Measurements from ENCODE around the gene TAF4.
A peak's percentile ranks its signal among the peaks of the same experiment; 100 is the strongest.
"Not testable (repeated sequence)": the region's sequence is repeated elsewhere in the genome, so short reads cannot be mapped to it uniquely, and the experiment has no call there.

TAF4 gene

DNA sequence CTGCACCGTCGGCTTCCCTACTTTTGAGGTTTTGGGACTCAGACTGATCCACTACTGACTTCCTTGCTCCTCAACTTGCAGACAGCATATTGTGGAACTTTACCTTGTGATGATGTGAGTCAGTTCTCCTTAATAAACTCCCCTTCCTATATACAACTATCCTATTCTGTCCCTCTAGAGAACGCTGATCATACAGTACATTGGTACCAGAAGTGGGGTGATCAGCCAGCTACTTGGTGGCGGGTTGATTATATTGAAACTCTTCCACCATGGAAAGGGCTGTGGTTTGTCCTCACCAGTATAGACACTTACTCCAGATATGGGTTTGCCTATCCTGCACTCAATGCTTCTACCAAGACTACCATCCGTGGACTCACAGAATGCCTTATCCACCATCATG is 7.6 kb upstream of the TAF4 start:
- DNase-seq (ENCODE audit: low spot score), result no peak

DNA sequence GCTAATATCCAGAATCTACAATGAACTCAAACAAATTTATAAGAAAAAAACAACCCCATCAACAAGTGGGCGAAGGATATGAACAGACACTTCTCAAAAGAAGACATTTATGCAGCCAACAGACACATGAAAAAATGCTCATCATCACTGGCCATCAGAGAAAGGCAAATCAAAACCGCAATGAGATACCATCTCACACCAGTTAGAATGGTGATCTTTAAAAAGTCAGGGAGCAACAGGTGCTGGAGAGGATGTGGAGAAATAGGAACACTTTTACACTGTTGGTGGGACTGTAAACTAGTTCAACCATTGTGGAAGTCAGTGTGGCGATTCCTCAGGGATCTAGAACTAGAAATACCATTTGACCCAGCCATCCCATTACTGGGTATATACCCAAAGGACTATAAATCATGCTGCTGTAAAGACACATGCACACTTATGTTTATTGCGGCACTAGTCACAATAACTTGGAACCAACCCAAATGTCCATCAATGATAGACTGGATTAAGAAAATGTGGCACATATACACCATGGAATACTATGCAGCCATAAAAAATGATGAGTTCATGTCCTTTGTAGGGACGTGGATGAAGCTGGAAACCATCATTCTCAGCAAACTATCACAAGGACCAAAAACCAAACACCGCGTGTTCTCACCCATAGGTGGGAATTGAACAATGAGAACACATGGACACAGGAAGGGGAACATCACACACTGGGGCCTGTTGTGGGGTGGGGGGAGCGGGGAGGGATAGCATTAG is 6.2 kb upstream of the TAF4 start:
- DNase-seq (ENCODE audit: low spot score), result not testable (repeated sequence)

DNA sequence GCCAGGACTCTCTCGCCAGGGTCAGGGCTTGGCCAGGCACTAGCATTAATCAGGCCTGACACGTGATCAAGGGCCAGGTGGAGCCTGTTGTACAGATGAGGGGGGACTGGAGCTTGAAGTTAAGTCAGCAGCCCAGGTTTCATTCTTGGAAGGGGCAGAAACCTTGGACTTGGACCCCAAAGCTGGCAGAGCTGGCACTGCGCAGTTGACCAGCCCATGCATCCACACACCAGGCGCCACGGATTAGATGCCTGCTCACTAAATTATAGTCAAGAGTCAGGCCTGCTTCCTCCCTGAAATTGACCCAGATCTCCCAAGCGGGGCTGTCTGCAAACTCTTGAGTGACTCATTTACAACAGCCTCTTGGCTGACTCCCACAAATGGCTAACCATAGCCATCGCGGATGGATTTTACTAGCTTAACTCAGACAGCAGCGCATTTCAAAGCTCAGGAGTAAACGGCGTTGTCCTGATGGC is 4.1 kb upstream of the TAF4 start:
- DNase-seq (ENCODE audit: low spot score), result no peak

DNA sequence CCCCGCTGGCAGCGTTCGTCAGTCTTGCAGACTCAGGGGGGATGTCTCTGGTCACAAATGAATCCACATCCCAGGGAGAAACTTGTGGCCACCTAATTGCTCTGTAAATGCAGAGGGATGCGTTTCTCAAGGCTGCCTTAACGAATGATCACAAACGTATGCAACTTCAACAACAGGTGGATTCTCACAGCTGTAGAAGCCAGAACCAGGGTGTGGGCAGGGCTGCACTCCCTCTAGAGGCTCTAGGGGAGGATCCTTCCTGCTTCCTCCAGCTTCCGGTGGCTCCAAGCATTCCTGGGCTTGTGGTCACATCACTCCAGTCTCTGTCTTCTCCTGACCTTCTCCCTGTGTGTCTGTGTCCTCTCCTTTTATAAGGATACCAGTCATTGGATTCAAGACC is 3.3 kb upstream of the TAF4 start:
- DNase-seq (ENCODE audit: low spot score), result no peak

DNA sequence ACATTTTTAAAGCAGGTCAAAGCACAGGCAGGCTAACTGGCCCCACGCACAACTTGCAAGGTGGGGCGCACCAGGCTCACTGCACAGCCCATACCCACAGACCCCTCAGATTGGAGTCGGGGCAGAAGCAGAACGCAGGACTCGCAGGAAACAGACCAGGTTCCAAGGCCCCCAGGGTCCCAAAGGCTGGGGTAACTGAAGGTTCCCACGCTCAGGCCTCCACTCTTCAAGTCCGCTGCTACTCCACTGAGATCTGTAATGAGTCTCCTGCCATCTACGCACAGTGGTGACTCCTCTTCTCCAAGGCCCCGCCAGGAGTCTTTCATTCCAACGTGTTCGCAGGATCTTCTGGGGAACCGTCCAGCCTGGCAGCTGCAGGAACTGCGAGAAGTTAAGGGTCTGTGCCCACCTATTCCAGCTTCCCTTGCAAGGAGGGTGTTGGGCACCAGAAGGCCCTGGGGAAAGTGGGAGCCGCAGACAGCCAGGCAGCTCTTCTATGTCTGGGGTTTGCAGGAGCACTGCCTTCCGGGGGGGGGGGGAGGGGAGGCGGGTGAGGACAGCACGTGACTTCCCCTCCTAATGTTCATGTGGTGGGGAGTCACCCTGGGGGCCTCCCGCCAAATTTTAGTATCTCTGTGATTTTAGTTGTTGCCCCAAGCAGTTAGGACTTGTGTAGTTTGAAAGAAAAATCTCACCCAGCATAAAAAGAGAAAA is 2.0 kb upstream of the TAF4 start:
- no peak for DNase-seq (ENCODE audit: low spot score)

DNA sequence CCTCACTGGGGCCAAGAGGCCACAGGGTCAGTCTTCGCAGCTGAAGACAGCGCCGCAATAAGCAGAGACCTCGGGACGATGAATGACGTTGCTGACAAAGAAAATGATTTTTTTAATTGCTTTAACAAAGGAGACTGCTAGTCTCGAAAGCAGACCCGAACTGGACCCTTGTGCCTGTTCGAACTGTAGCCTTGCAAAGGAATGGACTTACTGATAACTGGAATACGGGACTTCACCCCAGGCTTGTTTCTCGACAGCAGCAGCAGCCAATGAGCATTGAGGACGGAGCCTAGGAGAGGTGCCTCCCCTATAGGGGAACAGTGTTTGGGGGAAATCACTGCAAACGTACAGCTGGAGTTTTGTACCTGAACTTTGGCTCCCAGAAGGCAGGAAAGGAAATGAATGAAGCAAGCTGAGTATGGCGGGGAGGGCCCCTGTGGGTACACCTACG is 1.3 kb upstream of the TAF4 start:
- peak; percentile 30 for DNase-seq (ENCODE audit: low spot score)

DNA sequence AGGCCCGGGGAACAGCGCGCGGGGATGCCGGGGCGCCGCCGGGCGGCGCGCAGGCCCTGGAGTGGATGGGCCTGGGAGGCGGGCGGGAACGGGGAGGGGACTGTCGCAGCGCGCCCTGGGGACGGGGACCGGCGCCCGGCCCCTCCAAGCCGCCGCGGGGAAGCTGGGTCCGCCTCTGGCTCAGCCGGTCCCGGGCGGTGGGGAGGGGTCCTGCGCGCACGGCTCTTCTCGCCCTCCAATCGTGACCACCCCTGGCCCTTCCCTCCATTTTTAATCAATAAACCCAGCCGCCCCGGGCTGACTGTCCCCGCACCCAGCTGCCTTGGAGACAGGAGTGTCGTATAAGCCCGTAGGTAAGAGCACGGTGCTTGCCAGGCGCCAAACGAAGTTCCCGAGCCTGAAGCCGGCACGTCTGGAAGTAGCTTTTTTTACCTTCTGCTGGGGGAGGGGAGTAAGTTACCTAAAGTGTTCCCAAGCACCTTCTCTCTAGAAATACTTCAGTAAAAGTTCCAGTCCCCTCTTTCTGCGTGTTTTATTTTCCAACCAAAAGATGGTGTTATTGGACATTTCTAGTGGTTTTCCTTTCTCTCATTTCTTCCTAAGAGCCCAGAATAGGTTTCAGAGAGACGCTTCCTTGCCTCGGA is 780 bp upstream of the TAF4 start:
- peak; percentile 39 for DNase-seq (ENCODE audit: low spot score)

DNA sequence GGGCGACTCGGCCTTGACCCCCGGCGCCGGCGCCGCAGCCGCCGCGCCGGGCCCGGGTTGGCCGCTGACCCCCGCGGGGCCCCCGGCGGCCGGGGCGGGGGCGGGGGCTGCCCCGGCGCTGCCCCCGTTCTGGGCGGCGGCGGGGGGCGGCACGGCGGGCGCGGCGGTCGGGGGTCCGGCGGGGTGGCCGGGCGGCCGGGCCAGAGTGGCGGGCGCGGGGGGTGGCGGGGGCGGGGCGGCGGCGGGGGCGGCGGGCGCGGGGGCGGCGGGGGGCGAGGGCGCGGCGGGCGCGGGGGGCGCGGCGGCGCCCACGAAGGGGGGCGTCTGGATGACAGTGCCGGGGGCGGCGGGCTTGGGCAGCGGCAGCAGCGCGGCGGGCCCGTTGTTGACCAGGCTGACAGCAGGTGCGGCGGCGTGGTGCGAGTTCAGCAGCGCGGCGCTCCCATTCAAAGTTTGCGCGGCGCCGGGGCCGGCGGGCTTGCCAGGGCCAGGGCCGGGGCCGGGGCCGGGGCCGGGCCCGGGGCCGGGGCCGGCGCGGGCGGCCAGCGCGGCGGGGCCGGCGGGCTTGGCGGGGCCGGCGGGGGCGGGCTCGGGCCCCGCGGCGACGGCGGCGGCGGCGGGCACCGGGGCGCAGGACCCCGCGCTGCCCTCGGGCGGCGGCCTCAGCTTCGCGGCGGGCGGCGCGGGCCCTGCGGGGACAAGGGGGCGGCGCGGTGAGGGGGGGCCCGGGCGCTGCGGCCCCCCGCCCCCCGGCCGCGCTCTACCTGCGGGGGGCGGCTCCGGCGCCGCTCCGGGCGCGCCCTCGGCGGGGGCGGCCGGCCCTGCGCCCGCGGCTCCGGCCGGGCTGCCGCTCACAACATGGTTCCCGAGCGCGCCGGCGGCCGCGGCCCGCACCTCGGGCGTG is 659 bp downstream of the TAF4 start:
- no peak for DNase-seq (ENCODE audit: low spot score)

DNA sequence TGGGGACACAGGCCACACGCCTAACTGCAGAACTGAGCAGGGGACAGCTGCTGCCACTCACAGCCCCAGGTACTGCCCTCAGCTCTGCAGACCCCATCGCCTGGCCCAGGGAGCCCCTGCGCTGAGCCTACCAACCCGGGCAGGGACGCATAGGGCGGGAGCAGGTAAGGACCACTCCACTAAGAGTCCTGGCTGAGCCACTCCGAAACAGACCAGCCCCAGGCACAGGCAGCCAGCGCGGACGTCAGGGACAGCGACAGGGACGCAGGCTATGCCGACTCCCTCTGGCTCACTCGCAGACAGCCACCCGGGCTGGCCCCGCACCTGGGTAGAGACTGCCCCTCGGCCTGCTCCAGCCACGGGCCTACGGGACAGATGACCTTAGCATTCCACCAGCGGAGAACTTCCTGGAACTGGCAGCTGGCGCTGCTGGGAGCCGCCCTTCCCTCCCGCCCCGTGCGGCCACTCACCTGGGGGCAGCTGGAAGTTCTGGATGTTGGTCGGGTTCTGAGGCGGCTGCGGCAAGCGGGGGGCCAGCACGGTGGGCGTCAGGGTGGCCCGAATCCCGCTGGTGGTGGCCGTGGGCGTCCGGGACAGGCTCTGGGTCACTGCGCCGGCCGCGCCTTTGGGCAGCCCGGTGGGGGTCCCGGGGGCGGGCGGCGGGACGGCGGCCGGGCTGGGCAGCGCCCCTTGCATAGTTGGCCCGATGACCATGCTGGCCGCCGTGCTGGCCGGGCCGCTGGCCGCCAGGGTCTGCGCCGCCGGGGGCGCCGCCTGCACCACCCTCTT is 1.5 kb downstream of the TAF4 start:
- no peak for DNase-seq (ENCODE audit: low spot score)

DNA sequence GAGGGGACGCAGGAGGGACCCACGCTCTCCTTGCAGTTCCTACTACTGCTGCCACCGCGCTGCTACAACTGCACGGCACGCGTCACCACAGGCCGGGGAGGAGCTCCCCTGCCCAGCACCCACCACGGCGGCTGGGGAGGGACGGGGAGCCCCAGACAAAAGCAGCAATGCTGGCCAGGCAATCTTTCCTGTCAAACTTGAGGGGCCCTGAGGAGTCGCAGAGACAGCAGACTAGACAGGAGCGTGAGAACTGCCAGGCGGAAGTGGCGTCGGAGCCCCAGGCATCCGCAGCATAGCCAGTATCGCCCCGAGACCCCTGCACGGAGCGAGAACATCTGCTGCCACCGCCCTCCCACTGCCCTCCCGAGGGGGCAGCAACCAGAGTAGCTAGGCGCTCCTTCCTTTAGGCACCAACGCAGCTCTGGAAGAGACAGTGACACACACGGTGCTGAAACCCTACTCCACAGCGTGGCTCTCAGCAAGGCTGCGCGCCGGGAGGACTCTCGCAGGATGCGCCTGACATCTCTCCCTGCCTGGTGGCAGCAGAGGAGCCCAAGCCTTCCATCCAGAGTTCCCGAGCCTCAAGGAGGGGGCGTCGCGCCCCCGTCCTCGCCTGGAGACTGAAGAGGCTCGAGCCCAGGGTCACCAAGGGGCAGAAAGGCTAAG is 2.2 kb downstream of the TAF4 start:
- DNase-seq (ENCODE audit: low spot score), result no peak

DNA sequence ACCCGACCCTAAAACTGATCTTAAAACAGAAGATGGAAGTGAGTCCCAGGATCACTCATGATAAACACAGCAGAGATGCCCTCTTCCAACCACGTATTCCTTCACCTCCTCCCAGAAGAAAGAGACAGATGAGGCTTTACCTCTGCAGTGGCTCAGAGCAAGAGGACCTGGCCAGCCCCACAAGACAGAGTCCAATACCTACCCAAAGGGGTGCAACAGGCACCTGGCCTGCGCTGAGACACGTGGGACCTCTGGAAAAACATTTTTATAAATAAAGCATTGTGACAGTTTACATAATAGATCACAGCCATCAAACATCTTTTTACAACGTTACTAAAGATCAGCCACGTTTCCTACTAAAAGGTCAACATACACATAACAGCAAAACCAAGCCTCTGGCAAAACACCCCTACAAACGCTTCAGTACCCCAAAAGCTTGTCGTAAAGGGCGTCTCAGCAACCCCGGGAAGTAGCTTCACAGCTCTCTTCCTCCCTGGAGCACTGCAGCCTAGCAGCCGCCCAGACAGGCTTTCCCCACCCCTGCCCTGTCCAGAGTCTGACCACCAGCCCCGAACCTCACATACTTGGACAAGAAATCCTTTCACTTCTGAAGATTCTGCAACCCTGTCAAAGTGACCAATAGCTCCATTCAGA is 2.9 kb downstream of the TAF4 start:
- DNase-seq (ENCODE audit: low spot score), result no peak

DNA sequence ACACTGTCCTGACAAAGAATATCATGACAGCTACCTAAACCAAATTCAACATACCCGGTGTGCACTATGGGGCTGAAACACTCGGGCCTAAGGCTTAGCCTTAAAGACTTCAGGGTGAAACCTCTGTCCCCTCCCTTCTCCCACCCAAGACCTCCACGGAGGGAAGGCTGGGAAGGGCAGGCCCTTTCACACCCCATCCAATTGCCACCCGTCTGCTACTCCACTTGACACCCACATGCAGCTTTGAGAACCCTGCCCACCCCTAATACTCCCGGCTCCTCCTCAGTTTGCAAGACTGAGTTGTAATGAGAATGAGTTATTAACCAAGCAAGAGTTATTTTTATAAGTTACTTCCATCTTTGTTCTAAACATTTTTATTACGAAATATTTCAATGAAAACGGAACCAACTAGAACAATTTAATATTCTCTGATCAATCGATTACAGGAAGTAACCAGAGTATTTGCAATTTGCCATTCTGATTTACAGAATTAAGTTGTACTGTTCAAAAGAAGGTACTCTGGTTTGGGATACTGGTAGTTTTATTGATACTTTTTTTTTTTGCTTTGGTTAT is 3.7 kb downstream of the TAF4 start:
- DNase-seq (ENCODE audit: low spot score), result no peak

DNA sequence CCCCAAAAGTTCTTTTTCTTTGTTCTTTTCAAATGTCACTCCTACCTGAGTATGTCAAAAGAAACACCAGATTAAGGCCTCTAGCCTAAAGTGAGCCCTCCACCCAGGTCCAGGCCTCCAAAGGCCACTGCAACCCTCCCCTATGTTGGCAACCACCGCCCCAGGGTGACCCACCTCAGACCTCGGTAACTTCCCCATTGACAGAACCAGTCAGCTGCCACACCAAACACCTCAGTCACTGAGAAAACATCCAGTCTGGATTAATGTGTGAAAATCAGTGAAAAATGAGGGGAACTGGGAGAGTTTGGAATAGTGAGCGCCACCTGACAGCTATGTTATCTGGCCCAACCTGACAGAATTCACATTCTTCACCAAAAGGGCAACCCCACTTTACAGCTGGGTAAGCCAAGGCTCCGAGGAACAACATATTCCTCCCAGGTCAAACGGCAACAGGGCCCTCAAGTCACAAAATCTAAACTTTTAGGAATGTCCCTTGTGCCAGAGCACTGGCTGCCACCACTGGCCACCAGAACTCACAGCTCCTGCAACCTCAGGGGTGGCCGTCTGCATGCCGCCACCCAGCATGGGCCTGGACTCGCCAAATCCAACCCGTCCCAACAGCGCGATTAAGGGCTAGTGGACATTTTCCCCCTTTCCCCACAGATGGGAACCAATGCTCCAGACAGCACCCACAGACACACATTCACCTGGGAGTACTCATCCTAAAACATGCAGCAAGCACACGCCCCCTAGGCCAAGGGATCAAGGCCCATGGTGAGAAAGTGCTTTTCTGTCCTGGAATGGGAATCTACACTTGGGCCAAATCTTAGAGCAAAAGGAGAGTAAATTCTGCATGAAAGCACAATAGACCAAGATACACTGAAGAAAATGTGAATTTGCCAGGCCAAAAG is 4.8 kb downstream of the TAF4 start:
- no peak for DNase-seq (ENCODE audit: low spot score)

DNA sequence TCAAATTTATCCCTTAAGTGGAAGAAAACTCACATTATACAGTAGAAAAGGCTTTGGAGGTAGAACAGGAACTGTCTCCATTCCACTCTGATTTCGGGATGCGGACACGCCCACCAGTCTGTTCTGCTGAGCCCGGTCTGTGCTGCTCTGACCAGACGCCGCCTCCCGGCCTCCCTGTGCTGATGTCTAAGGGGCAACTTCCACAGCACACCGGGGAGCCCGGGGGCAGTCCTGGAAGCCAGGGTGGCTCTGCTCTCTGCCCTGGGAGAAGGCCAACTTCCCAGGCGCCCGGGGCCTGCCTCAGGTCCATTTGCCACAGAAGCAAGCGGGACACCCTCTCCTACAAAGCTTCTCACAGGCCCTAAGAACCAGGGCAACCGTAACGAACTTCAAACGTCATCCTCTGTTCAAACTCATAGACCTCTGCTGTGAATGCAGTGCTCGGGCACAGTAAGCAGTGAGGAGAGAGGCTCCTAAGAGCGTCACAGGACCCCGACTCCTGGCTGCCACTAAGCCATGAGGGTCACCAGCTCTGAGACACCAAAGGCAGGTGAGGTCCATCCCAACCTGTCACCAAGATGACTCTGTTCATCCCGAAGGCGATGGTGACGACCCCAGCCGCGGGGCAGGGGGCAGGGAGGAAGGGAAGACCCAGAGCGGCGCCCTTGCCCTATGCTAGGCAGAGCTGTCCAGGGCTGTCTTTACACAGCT is 5.6 kb downstream of the TAF4 start:
- DNase-seq (ENCODE audit: low spot score), result no peak

DNA sequence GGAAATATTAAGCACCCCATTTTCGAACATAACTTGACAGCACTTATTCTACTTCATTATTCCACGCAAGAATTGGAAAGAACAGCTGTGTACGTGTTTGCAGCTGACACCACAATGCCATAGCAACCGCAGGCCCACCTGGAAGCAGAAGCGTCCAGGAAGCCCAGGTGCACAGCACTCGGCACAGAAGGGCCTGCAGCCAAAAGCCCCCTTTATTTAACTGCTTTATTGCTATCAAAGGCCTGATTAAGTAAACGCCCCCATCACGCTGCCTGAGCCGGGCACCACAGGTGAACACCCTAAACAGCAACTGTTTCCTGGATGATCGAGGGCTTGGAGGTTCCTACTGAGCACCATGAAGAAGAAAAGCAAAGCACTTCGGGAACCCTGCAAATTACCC is 6.3 kb downstream of the TAF4 start:
- DNase-seq (ENCODE audit: low spot score), result no peak

DNA sequence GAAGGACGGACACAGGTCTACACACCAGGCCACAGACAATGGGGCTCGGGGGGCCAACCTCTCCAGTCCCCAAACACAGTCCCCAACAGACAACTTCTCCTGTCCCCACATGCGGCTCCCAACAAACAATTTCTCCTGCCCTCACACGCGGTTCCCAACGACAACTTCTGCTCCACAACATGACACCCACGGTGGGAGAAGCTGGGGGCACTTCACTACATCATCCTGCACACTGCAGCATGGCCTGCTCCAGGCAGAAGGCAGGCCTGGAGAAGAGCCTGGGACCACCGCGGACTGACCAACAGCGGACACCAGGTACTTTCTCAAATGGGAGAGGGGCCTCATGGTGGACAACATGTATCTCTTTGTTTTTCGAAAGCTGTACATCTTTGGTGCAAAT is 6.7 kb downstream of the TAF4 start:
- no peak for DNase-seq (ENCODE audit: low spot score)

DNA sequence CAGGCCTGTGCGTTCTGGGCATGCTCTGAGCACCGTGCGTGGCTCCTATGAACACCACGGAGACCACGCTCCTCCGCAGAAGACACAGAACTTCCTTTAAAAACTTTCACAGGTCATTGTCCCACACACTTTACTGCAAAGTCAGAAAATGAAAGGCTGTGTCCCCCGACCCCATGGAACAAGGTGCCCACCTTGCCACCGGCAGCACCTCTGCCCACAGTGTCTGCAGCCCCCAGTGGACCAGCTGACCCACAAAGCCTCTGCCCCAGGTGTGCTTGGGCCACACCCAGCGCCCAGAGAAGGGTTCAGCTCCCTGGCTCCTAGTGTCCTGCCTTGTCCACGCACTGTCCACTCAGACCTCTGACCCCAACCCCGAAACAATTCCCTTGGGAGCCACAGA is 8.7 kb downstream of the TAF4 start:
- no peak for DNase-seq (ENCODE audit: low spot score)

DNA sequence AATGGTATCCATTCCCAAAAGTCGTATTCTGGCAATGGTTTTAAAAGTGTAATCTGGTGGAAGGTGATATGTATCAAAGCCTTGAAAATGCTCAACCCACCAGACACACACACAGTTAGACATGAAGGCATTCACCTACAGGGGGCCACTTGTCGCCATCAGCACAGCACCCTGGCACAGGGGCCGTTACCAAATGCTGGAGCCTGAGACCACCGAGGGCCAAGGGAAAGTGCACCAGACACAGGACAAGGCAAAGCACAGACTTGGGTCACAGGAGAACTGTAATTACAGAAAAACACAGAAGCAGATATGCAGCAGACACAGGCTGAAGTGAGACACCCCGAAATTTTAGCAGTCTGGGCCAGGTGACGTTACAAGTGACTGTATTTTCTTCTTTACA is 9.3 kb downstream of the TAF4 start:
- no peak for DNase-seq (ENCODE audit: low spot score)

All from hematopoietic multipotent progenitor cell treated with erythropoietin and hydrocortisone succinate and interleukin-3 and kit ligand, for 15 days (in vitro differentiated cells).